H7 (cell line): Measurements from ENCODE around the gene NPEPL1. TPM values are rescaled to one million over a fixed set of nuclear protein-coding genes. Genes with fewer than 3 reads are reported as not detected.
"Not testable (repeated sequence)": the region's sequence is repeated elsewhere in the genome, so short reads cannot be mapped to it uniquely, and the experiment has no call there.

Experiments
- DNase-seq: peaks from one replicate; pipeline ENCODE4 v3.0.0; 2012
- H3K27me3 ChIP-seq: 2 replicates; pipeline ENCODE4 v1.6.0; 2011; ENCODE audit warnings: mild to moderate bottlenecking, low read length; ENCODE audit not compliant: control insufficient read depth, insufficient read depth
- H3K36me3 ChIP-seq: replicated peaks from 2 replicates; pipeline ENCODE4 v1.5.1; 2011; ENCODE audit warnings: low read length; ENCODE audit not compliant: control insufficient read depth, insufficient read depth
- H3K4me3 ChIP-seq: 2 replicates; pipeline ENCODE4 v1.5.1; 2011; ENCODE audit warnings: low read depth, mild to moderate bottlenecking, control low read depth, low read length, moderate library complexity; ENCODE audit not compliant: insufficient read depth
- total RNA-seq: library from RNA; depleted of rRNA; stranded (reverse); fragments of >200 nt; shearing (Covaris generic); gene quantifications from 2 replicates; pipeline ENCODE4 v1.2.3, GENCODE V29; 2014; rRNA removed

NPEPL1 gene
- total RNA-seq: 30.9 and 33.8 TPM in 2 replicates

- Histone ChIP-seq H3K36me3 (peaks cover 5% of the 10 kb centered on the region), H3K27me3 (no peaks in the 10 kb centered on the region), H3K4me3 (peak within 1 kb of the TSS; percentile 36)
- DNase-seq: peak; percentile 97
Measured at GRCh38 chr20:58692579-58693225, at the start of gene NPEPL1. Gene NPEPL1 (plus strand): TSS chr20:58692800. CDS start chr20:58692901, 101 bp downstream.

GRCh38 chr20:58642896-58643295, 49.7 kb upstream of the NPEPL1 start:
- H3K36me3 ChIP-seq, H3K27me3 ChIP-seq, H3K4me3 ChIP-seq, DNase-seq: not testable (repeated sequence)

GRCh38 chr20:58645412-58645968, 47.1 kb upstream of the NPEPL1 start:
- no peaks in the 10 kb centered on the region for H3K36me3 ChIP-seq
- no peak for DNase-seq
- H3K4me3 ChIP-seq: no peak overlapping the region
- peaks cover 9% of the 10 kb centered on the region for H3K27me3 ChIP-seq

GRCh38 chr20:58646257-58646656, 46.3 kb upstream of the NPEPL1 start:
- Histone ChIP-seq H3K36me3 (no peaks in the 10 kb centered on the region), H3K4me3 (no peak overlapping the region), H3K27me3 (peaks cover 9% of the 10 kb centered on the region)
- no peak for DNase-seq

- Histone ChIP-seq H3K36me3 (no peaks in the 10 kb centered on the region), H3K4me3 (no peak overlapping the region), H3K27me3 (peaks cover 9% of the 10 kb centered on the region)
- DNase-seq: peak; percentile 19
Measured at GRCh38 chr20:58646703-58647102, 45.9 kb upstream of the NPEPL1 start.

- H3K4me3 ChIP-seq: no peak overlapping the region
- peaks cover 9% of the 10 kb centered on the region for H3K27me3 ChIP-seq
- peak; percentile 38 for DNase-seq
- no peaks in the 10 kb centered on the region for H3K36me3 ChIP-seq
Measured at GRCh38 chr20:58647162-58647795, 45.3 kb upstream of the NPEPL1 start.

- Histone ChIP-seq H3K4me3 (no peak overlapping the region), H3K27me3 (peaks cover 9% of the 10 kb centered on the region), H3K36me3 (no peaks in the 10 kb centered on the region)
- DNase-seq: no peak
Measured at GRCh38 chr20:58647796-58648501, 44.7 kb upstream of the NPEPL1 start.

GRCh38 chr20:58648502-58648825, 44.1 kb upstream of the NPEPL1 start:
- not testable (repeated sequence) for H3K4me3 ChIP-seq, H3K27me3 ChIP-seq, H3K36me3 ChIP-seq
- DNase-seq: peak; percentile 21

GRCh38 chr20:58649288-58650180, 43.1 kb upstream of the NPEPL1 start:
- Histone ChIP-seq H3K4me3 (peak overlapping the region; percentile 96), H3K27me3 (peaks cover 9% of the 10 kb centered on the region), H3K36me3 (no peaks in the 10 kb centered on the region)
- peak; percentile 77 for DNase-seq

GRCh38 chr20:58650181-58650775, 42.3 kb upstream of the NPEPL1 start:
- Histone ChIP-seq H3K4me3 (peak overlapping the region; percentile 96), H3K27me3 (peaks cover 9% of the 10 kb centered on the region), H3K36me3 (no peaks in the 10 kb centered on the region)
- peak; percentile 90 for DNase-seq

GRCh38 chr20:58650776-58651558, 41.6 kb upstream of the NPEPL1 start, which contains the start of gene STX16:
Gene STX16 (plus strand): TSS chr20:58651283. CDS start chr20:58652007, 724 bp downstream.
- Histone ChIP-seq H3K36me3 (no peaks in the 10 kb centered on the region), H3K27me3 (peaks cover 9% of the 10 kb centered on the region), H3K4me3 (peak within 1 kb of the TSS; percentile 96)
- peak; percentile 97 for DNase-seq

- no peaks in the 10 kb centered on the region for H3K36me3 ChIP-seq
- peak; percentile 66 for DNase-seq
- H3K4me3 ChIP-seq: peak overlapping the region; percentile 96
- H3K27me3 ChIP-seq: peaks cover 9% of the 10 kb centered on the region
Measured at GRCh38 chr20:58651559-58651945, 41.0 kb upstream of the NPEPL1 start.

- H3K36me3 ChIP-seq: no peaks in the 10 kb centered on the region
- DNase-seq: peak; percentile 89
- peaks cover 9% of the 10 kb centered on the region for H3K27me3 ChIP-seq
- H3K4me3 ChIP-seq: peak overlapping the region; percentile 96
Measured at GRCh38 chr20:58651946-58652605, 40.5 kb upstream of the NPEPL1 start.
